ENCODE results near the gene ABHD8. TPM values are rescaled to one million over a fixed set of nuclear protein-coding genes. Genes with fewer than 3 reads are reported as not detected.

ABHD8 gene
- total RNA-seq, 1 donor from 2014 or later: 8.9 TPM

DNA sequence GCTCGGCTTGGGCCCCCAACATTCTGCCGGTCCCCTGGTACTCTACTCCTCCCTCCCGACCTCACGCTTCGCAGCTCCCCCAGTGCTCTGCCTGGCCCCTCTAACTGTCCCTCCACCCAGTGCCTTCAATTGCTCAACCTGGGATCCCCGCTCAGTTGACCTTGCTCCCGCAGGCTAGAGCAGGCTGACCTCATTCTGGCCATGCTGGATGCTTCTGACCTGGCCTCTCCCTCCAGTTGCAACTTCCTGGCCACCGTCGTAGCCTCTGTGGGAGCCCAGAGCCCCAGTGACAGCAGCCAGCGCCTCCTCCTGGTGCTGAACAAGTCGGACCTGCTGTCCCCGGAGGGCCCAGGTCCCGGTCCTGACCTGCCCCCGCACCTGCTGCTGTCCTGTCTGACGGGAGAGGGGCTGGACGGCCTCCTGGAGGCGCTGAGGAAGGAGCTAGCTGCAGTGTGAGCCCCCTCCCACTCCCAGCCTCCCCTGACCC is 37.7 kb upstream of the ABHD8 start:
- Mint-ChIP-seq H3K27ac (ENCODE audit: unreplicated experiment) (no peak overlapping the region), H3K27me3 (ENCODE audit: unreplicated experiment) (peaks cover 17% of the 10 kb centered on the region), H3K9me3 (ENCODE audit: unreplicated experiment) (no peaks in the 10 kb centered on the region), H3K4me3 (ENCODE audit: unreplicated experiment) (no peak overlapping the region), H3K36me3 (ENCODE audit: low read depth, unreplicated experiment) (peaks cover 3% of the 10 kb centered on the region), H3K4me1 (ENCODE audit: unreplicated experiment) (peaks cover 2% of the 10 kb centered on the region)
- DNase-seq (ENCODE audit: low spot score): no peak
- TF ChIP-seq, protein P1, sequence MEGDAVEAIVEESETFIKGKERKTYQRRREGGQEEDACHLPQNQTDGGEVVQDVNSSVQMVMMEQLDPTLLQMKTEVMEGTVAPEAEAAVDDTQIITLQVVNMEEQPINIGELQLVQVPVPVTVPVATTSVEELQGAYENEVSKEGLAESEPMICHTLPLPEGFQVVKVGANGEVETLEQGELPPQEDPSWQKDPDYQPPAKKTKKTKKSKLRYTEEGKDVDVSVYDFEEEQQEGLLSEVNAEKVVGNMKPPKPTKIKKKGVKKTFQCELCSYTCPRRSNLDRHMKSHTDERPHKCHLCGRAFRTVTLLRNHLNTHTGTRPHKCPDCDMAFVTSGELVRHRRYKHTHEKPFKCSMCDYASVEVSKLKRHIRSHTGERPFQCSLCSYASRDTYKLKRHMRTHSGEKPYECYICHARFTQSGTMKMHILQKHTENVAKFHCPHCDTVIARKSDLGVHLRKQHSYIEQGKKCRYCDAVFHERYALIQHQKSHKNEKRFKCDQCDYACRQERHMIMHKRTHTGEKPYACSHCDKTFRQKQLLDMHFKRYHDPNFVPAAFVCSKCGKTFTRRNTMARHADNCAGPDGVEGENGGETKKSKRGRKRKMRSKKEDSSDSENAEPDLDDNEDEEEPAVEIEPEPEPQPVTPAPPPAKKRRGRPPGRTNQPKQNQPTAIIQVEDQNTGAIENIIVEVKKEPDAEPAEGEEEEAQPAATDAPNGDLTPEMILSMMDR (IDR thresholded peaks at IDR 0.05; ENCODE audit: unreplicated experiment): no peak

DNA sequence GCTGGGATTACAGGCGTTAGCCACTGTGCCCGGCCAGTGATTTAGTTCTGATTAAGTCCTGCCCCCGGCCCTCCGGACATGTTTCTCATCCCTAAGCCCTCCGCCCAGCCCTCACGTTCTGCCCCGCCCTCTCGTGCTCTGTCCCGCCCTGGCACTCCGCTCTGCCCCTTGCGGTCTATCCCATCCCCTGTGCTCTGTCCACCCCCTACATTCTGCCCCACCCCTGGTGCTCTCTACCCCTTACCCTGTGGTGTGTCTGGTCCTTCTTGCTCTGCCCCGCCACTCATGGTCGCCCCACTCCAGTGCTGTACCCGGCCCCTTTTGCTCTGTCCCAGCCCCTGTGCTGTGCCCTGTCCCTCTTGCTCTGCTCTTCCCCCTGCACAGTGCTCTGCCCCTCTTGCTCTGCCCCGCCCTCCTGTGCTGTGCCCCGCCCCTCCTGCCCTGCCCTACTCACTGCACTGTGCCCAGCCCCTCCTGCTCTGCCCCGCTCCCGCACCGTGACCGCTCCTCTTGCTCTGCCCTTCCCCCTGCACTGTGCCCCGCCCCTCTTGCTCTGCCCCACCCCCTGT is 37.2 kb upstream of the ABHD8 start:
- peaks cover 3% of the 10 kb centered on the region for H3K36me3 Mint-ChIP-seq (ENCODE audit: low read depth, unreplicated experiment)
- no peaks in the 10 kb centered on the region for H3K9me3 Mint-ChIP-seq (ENCODE audit: unreplicated experiment)
- H3K4me3 Mint-ChIP-seq (ENCODE audit: unreplicated experiment): no peak overlapping the region
- H3K27me3 Mint-ChIP-seq (ENCODE audit: unreplicated experiment): peaks cover 17% of the 10 kb centered on the region
- no peak overlapping the region for H3K27ac Mint-ChIP-seq (ENCODE audit: unreplicated experiment)
- peaks cover 2% of the 10 kb centered on the region for H3K4me1 Mint-ChIP-seq (ENCODE audit: unreplicated experiment)
- DNase-seq (ENCODE audit: low spot score): no peak
- TF ChIP-seq, protein P1 (IDR thresholded peaks at IDR 0.05; ENCODE audit: unreplicated experiment): no peak

DNA sequence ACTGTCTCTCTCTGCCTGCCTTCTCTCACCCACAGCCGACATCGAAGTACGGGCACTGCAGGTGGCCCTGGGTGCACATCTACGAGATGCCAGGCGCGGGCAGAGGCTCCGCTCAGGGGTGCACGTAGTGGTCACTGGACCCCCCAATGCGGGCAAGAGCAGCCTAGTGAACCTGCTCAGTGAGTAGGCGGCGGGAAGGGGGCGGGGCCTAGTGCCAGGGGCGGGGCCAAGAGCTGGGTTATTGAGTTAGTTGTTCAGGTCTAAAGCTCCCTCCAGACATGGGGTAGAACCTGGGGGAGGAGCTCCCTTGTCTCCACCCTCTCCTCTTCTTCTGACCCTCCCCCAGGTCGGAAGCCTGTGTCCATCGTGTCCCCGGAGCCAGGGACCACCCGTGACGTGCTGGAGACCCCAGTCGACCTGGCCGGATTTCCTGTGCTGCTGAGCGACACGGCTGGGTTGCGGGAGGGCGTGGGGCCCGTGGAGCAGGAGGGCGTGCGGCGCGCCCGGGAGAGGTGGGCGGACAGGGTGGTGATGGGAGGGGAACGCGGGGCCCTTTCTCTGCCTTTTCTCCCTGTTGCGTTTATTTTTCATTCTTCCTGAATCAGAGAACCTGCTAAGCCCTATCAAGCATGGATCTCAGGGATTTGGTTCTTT is 36.0 kb upstream of the ABHD8 start:
- H3K27me3 Mint-ChIP-seq (ENCODE audit: unreplicated experiment): peaks cover 23% of the 10 kb centered on the region
- H3K9me3 Mint-ChIP-seq (ENCODE audit: unreplicated experiment): no peaks in the 10 kb centered on the region
- H3K27ac Mint-ChIP-seq (ENCODE audit: unreplicated experiment): no peak overlapping the region
- peaks cover 8% of the 10 kb centered on the region for H3K4me1 Mint-ChIP-seq (ENCODE audit: unreplicated experiment)
- H3K4me3 Mint-ChIP-seq (ENCODE audit: unreplicated experiment): peak overlapping the region; percentile 31
- no peak for DNase-seq (ENCODE audit: low spot score)
- TF ChIP-seq, protein P1 (IDR thresholded peaks at IDR 0.05; ENCODE audit: unreplicated experiment): no peak
- H3K36me3 Mint-ChIP-seq (ENCODE audit: low read depth, unreplicated experiment): peaks cover 7% of the 10 kb centered on the region

DNA sequence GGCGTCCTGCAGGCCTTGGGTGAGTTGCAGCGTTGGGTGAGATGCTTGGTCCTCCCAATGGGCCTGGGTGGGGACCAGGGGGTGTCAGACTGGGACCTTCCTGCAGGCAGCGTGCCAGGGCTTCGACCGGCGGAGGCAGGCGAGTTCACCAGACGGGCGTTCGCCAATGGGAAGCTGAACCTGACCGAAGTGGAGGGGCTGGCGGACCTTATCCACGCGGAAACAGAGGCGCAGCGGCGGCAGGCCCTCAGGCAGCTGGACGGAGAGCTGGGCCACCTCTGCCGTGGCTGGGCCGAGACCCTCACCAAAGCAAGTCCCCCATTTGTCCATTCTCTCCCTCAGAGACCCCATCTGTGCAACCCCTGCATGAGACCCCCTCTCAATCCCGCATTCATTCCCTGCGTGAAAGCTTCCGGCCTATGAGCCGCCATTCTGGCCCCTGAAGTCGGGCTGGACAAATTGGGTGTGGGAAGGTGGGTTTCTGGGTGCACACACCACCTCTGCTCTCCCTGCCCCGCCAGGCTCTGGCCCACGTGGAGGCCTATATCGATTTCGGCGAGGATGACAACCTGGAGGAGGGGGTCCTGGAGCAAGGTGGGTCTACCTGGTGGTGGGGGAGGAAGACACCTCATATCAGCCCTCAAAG is 35.3 kb upstream of the ABHD8 start:
- no peak overlapping the region for H3K27ac Mint-ChIP-seq (ENCODE audit: unreplicated experiment)
- peaks cover 23% of the 10 kb centered on the region for H3K27me3 Mint-ChIP-seq (ENCODE audit: unreplicated experiment)
- peaks cover 10% of the 10 kb centered on the region for H3K36me3 Mint-ChIP-seq (ENCODE audit: low read depth, unreplicated experiment)
- H3K4me1 Mint-ChIP-seq (ENCODE audit: unreplicated experiment): peaks cover 11% of the 10 kb centered on the region
- H3K4me3 Mint-ChIP-seq (ENCODE audit: unreplicated experiment): peak overlapping the region; percentile 94
- TF ChIP-seq, protein P1 (IDR thresholded peaks at IDR 0.05; ENCODE audit: unreplicated experiment): no peak
- DNase-seq (ENCODE audit: low spot score): no peak
- H3K9me3 Mint-ChIP-seq (ENCODE audit: unreplicated experiment): no peaks in the 10 kb centered on the region
